HL-60/S4 treated with phorbol 12-myristate 13-acetate at 8.2 ng/mL for 4 days and 3 days (cell line): ENCODE results near the gene IFIT3.

Experiments used
- in situ Hi-C: fragments of 300-500 bp; cut with MboI; formaldehyde crosslinking; loops from 2 replicates; pipeline ENCODE4 v1.15.0; 2022; ENCODE audit warnings: low sequenced_read_pairs

Gene IFIT3

DNA sequence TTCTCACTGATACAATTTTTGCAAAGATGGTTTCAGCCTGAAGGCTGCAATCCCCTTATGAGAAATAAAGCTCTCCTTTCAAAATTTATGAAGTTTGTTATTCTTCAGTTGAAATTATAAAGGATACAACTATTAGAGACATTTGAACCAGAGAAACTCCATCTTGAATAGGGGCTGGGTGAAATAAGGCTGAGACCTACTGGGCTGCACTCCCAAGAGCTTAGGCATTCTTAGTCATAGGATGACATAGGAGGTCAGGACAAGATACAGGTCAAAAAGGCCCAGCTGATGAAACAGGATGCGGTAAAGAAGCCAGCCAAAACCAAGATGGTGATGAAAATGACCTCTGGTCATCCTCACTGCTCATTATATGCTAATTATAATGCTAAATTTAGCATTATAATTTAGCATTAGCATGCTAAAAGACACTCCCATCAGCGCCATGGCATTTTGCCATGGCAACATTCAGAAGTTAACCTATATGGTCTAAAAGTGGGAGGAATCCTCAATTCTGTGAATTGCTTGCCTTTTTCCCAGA, 27.7 kb downstream of the IFIT3 start:
- in situ Hi-C loops: no loop called here

DNA sequence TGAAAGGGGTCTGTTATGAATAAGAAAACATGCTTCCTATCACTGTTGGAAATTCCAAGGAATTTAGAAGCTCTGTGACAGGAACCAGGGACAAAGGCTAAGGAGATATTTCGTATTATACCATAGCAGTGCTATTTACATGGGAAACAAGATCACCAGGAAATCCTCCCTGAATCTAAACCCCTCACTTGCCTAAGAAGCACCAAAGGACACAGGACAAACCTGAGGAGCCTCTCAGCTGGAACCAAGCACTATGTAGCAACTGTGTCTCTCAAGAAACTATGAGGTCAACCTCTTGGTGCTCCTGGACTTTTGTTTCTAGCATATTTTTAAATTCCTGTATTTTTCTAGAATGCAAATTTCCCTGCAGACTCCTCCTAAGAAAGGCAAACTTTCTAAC, 29.3 kb downstream of the IFIT3 start:
- in situ Hi-C loops: no loop called here

DNA sequence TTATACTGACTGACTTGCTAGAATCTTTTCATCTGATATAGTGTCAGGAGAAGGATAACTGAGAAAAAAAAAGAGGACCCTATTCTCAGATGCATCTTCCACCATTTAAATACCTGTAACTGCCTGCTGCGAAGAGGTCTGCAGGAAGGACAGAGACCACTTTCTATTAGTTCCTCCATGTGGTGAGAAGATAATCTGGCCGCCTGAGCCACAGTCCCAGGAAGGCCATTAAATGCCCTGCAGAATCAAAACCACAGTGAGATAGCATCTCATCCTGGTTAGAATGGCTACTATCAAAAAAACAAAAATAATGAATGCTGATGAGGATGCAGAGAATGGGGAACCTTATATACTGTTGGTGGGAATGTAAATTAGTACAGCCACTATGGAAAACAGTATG, 30.2 kb downstream of the IFIT3 start:
- in situ Hi-C loops: no loop called here

DNA sequence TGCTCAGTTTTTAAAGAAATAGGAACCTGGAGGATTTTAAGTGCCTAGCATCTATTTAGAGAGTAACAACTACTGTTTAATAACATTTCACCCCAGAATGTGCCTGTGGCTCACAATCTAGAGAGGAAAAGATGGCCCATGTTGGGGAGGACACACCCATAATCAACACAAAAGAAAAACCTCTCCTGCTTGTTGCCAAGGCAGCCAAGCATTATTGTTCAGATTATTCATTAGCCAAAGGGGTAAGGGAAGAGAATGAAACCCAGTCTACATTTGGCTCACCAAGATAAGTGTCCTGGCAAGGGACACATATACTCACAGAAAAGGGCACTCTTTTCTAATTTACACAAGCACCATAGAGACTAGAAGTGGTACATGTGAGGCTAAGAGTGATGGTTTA, 32.4 kb downstream of the IFIT3 start:
- in situ Hi-C loops: no loop called here

DNA sequence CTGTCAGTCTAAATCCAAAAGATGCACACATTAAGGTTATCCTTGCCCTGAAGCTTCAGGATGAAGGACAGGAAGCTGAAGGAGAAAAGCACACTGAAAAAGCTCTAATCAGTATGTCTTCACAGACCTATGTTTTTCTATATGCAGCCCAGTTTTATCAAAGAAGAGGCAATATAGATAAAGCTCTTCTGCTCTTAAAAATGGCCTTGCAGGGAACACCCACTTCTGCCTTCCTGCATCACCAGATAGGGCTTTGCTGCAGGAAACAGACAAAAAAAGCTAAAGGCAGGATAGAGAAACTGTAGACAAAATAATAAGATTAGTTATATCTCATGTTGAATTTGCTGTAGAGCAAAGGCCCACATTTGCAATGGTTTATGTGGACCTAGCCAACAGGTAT, 35.1 kb downstream of the IFIT3 start:
- in situ Hi-C loops: no loop called here

DNA sequence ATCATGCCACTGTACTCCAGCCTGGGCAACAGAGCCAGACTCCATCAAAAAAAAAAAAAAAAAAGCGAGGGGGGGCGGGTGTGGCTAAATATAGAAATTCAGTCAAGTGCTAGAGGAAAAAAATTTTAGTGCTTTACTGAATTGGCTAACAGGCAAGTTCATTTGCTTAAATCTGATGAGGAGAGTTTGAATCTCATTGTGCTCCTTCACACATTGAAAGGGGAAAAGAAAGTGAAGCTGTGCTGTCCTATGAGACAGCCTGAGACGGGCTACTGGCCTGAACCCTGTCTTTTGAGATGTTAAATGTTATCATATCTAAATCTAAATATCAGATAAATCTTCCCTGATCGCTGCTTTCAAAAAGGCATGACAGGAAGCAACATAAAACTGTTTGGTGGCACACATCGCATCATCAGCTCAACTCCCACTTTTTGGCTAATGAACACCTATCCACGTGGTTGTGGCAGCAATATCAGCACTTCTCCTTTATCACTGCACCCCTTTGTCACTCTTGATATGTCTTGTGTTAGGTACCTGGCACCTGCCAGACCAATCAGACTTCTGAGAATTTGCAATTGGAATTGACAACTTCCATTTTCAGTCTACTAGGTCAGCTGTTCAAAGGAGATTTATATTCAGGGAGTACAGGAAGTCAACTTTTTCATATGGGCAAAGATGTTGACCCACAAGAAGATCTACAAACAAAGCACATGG, 36.1 kb downstream of the IFIT3 start:
- in situ Hi-C loops: no loop called here

DNA sequence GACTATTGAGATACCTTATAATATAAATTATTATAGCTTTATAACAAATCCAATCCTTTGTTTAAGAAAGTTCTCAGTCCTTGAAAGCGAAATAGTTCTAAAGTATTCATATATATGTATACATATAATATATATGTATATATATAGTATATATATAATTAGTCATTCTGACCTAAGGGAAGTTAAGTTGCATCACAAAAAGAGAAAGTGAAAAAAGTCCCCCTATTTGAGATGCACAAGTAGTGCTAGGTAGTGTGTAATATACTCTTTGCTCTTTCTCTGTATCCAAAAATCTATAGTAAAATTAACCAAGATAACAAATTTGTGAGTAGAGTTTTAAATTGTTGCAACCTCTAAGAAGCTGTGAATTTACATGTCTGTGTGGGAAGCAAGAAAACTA, 36.7 kb downstream of the IFIT3 start:
- in situ Hi-C loops: no loop called here

DNA sequence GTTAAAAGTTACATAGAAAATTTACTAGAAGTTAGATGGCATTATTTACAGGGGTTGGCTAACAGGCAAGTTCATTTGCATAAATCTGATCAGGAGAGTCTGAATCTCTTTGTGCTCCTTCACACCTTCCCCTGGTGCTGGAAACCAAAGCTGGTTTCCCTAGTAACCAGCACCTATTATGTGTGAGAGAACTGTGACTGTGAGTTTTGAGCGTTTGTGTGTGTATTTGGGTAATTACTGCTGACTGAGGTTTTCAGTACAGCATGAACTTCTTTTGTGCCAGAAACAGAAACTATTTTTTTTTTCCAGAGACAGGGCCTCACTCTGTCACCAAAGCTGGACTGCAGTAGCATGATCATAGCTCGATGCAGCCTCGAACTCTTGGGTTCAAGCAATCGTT, 39.7 kb downstream of the IFIT3 start:
- in situ Hi-C loops: no loop called here

DNA sequence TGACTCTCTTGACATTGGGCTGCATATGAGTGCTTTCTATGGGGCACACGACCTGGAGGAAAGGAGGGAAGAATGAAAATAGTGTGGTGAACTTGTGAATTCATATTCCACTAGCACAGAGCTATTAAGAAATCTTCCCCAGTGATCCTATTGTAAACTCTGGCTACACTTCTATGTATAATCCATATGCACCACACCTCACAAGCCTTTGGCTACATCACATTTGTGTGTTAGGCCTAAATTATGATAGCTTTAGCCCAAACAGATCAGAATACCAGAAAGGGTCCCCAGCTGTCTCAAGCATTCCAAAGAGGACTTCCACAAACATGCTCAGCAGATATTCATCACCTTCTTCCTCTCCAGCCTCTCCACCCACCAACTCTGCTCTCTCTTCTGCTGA, 40.3 kb downstream of the IFIT3 start:
- in situ Hi-C loops: no loop called here

DNA sequence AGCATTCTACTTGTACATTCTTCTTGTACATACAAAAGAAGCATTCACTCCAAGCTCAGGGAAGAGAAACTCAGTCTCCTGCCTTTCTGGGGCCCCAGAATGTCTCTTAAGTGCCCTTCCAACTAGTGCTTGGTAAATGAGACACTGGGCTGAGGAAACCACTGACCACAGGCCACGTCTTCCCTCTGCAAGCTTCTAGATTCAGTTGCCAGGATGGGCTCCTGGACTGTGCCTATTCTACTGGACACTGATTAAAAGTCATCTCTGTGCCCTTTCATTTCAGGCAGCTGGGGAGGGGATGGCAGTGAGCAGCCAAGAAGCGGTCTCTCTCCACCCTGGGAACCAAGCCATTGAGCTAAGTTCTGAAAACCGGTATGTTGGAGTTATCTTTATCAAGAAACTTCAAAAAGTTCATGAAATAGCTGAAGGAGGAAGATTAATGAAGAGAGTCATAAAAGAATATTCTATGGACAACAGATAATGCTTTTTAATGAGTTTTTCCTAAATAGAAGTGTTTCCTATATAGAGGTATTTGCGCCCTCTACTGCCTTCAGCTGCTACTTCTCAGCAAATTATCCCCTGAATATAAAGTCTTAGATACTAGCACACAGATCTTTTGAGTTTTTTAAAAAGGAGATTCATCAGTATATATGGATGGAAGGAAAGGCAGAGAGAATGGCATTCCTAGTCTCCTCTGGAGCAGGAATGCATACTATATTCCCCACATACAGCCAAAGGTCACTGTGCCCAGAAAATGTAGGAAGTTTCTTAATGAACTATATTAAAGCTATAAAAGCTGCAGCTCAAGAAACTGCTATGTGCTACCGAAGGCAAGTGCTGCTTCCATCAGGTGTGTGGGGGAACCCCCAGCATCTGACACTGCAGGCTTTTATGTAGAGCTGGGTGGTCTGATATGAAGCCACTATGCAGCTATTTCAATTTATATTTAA, 41.6 kb downstream of the IFIT3 start:
- in situ Hi-C loops: no loop called here

DNA sequence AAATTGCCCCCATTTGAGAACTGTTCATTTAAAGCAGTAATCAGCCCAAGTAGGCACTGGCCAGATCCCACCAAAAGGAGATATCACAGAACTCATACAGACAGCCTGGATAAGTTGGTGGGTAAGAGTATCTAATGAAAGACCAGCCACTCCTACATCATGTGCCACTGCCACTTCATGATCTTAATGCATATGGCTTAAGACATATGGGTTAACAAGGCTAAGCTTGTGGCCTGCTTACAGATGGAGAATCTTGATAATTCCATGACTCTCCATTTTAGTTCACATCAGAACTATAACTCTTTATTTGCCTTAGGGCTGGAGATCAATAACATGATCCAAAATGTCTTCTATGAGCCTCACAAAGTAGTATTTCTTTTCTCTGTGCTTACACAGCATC, 43.3 kb downstream of the IFIT3 start:
- in situ Hi-C loops: no loop called here

DNA sequence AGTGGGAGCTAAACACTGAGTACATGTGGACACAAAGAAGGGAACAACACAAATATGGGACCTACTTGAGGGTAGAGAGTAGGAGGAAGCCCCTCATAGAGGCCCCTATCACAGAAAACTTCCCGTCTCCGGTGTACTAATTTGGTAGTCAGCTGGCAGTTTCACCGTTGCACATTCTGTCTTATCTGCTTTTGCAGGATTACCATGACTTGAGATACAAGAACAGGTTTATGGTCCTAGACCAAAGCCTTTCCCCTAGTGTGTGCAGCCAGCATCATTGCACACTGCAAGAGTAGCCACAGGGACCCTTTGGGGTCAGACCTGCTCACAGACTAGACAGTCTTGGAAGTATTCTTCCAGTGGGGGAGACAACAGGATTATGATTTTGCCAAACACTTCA, 44.2 kb downstream of the IFIT3 start:
- in situ Hi-C loops: no loop called here

DNA sequence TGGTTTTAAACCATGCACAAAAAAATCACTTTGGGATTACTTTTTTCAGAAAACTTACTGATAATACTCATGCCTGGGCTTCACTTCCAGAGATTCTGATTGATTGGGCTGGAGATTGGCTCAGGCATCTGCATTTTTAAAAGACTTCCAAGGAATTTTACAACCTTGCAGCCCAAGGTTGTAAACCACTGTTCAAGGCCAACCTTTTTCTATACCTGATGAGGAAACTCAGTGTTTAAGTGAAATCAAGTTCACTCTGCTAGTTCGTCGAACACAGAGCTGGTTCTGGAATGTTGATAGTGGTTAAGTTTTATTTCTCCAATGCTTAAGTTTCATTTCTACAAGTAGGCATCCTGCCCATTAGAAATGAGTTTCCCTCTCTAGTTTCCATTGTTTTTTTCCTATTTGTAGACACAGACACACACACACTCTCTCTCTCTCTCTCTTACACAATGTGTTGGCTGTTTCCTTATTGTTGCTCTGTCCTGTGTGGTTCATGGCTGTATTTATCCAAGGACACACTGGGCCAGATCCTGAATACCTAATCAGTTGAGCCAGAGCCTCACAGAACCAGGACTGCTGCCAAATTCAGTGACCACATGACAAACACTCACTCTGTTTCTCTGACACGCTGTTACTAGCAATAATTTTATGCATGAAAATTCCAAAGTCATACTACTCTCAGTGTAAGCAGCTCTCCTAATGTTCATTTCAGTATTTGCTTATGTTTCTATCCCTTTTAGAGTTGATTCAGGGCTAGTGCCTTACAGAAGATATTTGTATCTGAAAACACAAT, 46.3 kb downstream of the IFIT3 start:
- in situ Hi-C loops: no loop called here

DNA sequence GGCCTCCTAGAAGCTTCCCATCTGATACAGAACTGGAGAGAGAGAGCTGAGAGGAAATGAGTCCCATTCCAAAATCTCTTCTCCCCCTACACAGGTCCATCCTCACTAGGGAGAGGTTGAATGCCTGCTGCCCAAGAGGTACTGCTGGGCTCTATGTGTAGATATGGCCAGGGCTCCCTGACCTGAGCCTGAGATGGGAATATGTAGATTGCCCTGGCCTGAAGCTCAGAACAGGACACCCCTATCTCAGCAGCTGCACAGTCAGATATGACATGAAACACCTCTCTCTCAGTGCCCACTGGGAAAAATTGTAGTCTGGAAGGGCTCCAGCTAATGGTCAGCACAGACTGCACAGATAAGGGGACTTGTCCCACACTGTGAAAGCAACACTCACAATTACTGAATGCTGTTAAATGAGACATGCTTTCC, 46.9 kb downstream of the IFIT3 start:
- in situ Hi-C loops: no loop called here

DNA sequence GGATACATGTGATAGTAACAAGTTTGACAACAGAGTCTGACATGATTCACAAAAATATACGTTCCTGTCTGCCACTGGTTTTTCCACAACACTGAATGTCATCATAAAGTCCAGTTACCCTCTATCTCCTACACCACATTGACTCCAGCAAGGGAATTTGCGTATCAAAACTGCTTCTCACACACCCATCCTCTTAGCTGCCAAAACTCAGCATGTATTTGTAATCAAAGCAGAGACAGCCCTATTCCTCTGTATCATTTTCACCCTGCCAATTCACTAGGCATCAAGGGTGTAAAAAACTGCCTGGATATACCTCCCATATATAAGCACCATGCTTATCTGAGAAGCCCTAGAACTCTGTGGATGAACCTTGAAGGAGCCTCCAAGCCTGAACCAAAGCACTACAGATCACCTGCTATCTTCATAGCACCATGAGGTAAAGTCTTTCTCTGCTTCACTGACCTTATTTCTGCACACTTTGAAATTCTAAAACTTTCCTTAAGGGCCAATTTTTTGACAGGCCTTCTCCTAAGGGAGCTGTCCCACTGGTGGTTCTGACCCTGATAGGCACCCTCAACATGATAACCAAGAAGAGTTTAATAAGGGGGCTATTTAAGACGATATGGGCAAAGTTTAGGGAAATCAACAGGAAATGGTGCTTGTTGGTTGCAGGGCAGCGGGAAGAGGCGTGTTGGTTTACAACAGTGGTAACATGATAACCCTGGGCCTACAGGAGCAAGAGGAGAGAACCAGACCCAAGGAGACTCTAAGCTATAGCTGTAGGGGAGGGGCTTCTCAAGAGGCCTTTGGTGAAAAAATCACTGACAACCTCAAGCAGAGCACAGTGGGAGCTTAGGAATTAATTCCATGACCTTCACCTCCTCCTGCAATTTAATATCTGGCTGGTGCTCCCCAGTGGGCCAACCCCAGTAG, 50.2 kb downstream of the IFIT3 start, which contains the start of gene IFIT1B:
IFIT1B (plus strand) TSS at position 352 of the 933 bp plus-strand sequence; CDS start at position 432, 80 bp downstream.
- in situ Hi-C loops: no loop called here

DNA sequence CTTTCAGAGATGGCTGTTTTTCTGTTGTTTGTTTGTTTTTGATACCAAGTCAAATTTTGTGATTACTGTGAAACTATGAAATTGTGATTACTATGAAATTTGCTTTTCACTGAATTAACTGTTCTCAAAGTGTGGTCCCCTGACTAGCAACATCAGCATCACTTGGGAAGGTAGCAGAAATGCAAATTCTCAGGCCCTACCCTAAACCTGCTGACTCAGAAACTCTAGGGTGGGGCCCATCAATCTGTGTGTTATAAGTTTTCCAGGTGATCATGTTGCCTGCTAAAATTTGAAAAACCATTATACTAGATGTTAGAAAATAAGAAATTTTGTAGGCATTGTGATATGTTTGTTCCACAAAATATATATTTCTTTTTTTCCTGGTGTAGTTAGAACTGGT, 51.3 kb downstream of the IFIT3 start:
- in situ Hi-C loops: no loop called here

DNA sequence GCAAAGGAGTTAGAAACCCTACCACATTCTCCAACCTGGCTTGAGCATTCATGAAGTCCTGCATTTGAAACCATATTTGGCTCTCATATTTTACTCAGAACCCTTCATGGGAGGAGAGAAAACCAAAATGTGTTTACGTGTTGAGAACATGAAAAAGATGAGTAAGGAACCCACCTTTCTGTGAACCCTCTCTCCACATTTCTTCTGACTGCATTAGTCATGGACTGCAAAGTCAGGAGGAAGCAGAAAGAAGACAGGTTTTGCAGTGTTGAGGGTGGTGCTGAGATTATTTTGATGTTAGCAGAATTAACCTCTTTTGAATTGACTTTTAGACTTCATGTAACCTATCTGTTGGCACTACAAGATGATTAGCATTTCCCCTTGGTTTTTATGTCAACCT, 55.0 kb downstream of the IFIT3 start:
- in situ Hi-C loops: no loop called here

DNA sequence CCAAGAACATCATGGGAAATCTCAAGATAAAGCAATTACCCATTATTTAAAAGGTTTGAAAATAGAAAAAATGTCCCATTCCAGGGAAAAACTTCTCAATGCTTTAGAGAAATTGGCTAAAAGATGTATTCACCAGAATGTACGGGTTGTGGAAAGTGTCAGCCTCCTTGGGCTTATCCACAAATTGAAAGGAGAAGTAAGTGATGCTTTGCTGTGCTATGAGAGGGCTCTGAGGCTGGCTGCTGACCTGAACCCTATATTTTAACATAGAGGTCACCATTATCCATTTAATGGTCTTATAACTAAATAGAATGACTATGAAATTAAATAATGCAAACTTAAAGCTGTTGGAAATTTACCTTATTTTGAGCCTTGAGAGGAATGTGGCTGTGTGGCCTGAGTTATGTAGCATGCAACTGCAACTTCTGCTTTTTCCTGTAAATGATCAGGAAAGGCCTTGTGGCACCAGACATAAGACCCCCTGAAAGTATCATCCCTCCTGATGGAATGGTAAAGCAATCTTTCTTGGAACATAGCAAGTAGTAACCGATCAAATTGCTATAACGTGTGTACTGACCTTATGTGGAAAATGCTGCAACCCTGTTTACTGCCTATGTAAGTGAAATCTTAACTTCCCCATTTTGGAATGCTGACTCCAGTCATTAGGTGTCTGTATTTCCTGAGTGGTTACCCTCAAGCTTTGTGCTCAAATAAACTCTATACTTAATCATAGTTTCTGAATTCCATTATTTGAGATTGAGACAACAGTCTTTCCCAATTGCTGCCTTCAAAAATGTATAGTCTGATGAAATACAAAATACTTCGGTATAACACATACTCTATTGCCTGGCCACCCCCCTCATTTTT, 56.9 kb downstream of the IFIT3 start:
- in situ Hi-C loops: no loop called here

DNA sequence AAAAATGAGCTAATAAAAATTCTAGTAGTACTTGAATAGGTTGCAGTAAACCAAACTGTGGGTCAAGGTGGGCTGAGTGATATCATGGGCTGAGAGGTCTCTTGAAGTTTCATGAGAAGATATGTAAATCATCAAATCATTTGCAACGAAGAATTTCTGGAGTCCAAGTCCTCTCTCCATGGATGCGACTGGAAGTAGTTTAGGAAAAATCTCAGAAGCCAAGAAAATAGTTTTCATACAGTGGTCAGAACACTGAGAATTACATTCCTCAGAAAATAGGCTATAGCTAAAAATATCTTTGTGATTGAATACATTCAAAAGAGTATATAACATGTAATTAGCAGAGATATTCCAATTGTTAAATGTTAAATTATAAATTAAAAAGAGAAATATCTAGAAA, 61.0 kb downstream of the IFIT3 start:
- in situ Hi-C loops: no loop called here
